SK-N-MC (cell line): Measurements from ENCODE around the gene CCT2.

Source experiments
- EZH2 ChIP-seq: fragments of 200-600 bp; sonication (generic); IDR thresholded peaks from one replicate; pipeline ENCODE4 v1.6.1; 2017; ENCODE audit warnings: antibody characterized with exemption
- POLR2AphosphoS5 ChIP-seq: IDR thresholded peaks from 2 replicates; pipeline ENCODE4 v1.6.1; 2012; ENCODE audit warnings: mild to moderate bottlenecking, low read depth, low read length, borderline replicate concordance

GRCh38 chr12:69580074-69580473 lies 5.2 kb upstream of the CCT2 start:
- TF ChIP-seq EZH2 = no peak
- no peak for TF ChIP-seq POLR2AphosphoS5
